Activated CD4-positive, alpha-beta T cell treated with anti-CD3 and anti-CD28 coated beads, Interleukin-2, amount 10 ng/mL, durations not matched to agents 24 days and 14 days (primary cell): ENCODE results near the gene CIROP. TPM values are rescaled to one million over a fixed set of nuclear protein-coding genes. Genes with fewer than 3 reads are reported as not detected.

Experiments
- DNase-seq: peaks from one replicate; pipeline ENCODE4 v3.0.0; 2022
- H3K27ac Mint-ChIP-seq: one replicate; pipeline ENCODE4 v1.8.0; 2022; ENCODE audit warnings: mild to moderate bottlenecking, mixed read lengths
- H3K27me3 Mint-ChIP-seq: one replicate; pipeline ENCODE4 v1.8.0; 2022; ENCODE audit warnings: mixed read lengths
- H3K36me3 Mint-ChIP-seq: one replicate; pipeline ENCODE4 v1.8.0; 2022; ENCODE audit warnings: low read depth, mild to moderate bottlenecking, mixed read lengths
- H3K4me1 Mint-ChIP-seq: one replicate; pipeline ENCODE4 v1.8.0; 2021; ENCODE audit warnings: mixed read lengths
- H3K4me3 Mint-ChIP-seq: one replicate; pipeline ENCODE4 v1.8.0; 2022; ENCODE audit warnings: mild to moderate bottlenecking, moderate library complexity, mixed read lengths
- H3K9me3 Mint-ChIP-seq: one replicate; pipeline ENCODE4 v1.8.0; 2021; ENCODE audit warnings: mixed read lengths
- intact Hi-C: fragments of 100-400 bp; cut with micrococcal nuclease; formaldehyde crosslinking; loops from one replicate; pipeline ENCODE4 v1.15.1; 2023
- total RNA-seq: library from RNA; stranded (reverse); gene quantifications from 2 replicates; pipeline ENCODE4 v1.2.3, GENCODE V29; 2022

The CIROP gene
- total RNA-seq, 1 donor from 2014 or later = not detected

DNA sequence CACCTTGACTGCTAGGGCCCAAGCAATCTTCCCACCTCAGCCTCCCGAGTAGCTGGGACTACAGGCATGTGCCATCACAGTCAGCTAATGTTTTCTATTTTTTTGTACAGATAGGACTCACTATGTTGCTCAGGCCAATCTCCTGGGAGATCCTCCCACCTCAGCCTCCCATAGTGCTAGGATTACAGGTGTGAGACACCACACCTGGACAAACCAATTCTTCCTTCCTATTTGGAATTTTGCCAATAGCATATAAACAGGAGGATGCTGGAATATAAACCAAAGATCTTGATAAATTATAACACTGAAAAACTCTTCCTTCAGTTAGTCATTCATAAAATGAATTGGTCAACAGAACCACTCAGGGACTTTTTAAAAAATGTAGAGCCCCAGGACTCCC is 18.2 kb downstream of the CIROP start:
- no peak for DNase-seq
- H3K9me3 Mint-ChIP-seq = no peaks in the 10 kb centered on the region
- no peaks in the 10 kb centered on the region for H3K27me3 Mint-ChIP-seq
- intact Hi-C loops = no loop called here
- peaks cover 15% of the 10 kb centered on the region for H3K4me1 Mint-ChIP-seq
- peak overlapping the region; percentile 49 for H3K27ac Mint-ChIP-seq
- H3K36me3 Mint-ChIP-seq = peaks cover 57% of the 10 kb centered on the region
- no peak overlapping the region for H3K4me3 Mint-ChIP-seq

DNA sequence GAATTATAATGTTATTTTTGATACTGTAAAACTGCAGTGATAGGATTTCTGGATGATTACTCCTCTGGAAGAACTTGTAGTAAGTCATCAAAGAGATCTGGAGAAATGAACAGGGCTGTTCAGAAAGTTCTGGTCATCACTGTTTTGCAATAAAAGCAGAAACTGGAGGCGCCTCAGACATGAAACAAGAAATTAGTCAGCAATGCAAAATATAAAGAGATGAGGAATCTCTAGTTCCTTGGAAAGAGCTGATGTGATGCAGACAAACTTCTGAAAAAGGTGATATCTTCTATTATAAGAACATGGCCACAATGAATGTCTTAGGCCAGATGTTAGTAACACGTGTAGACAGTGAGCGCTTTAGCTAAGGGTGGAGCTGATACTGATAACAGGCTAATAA is 19.3 kb downstream of the CIROP start:
- Mint-ChIP-seq H3K36me3 (peaks cover 64% of the 10 kb centered on the region), H3K9me3 (no peaks in the 10 kb centered on the region), H3K4me3 (peak overlapping the region; percentile 9), H3K27ac (peak overlapping the region; percentile 74), H3K27me3 (no peaks in the 10 kb centered on the region), H3K4me1 (peaks cover 13% of the 10 kb centered on the region)
- intact Hi-C loops = loop anchor here (1.0 kb wide), 1 partner anchor 9 kb away; no protein-coding TSS in a partner anchor
- no peak for DNase-seq

DNA sequence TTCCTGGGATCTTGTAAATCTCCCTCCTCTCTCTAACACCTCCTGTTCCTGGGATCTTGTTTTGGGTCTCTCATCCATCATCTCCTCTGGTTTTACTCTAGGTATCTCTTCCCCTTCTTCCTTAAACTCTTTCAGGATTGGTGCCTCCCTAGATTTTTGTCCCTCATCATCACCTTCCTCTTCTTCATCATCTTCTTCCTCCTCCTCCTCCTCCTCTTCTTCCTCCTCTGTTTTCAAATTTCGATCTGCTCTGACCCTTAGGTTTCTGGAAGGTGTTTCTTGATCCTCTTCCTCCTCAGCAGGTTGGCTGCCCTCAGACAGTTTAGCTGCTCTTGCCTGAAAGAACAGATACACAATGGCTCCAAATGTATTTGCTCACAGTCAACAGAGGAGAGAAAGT is 24.3 kb downstream of the CIROP start:
- H3K9me3 Mint-ChIP-seq = no peaks in the 10 kb centered on the region
- DNase-seq = no peak
- peaks cover 70% of the 10 kb centered on the region for H3K36me3 Mint-ChIP-seq
- no peak overlapping the region for H3K4me3 Mint-ChIP-seq
- H3K4me1 Mint-ChIP-seq = peaks cover 2% of the 10 kb centered on the region
- intact Hi-C loops = no loop called here
- H3K27ac Mint-ChIP-seq = peak overlapping the region; percentile 4
- H3K27me3 Mint-ChIP-seq = no peaks in the 10 kb centered on the region

GRCh38 chr14:23079716-23080115 is 25.1 kb downstream of the CIROP start:
- no peaks in the 10 kb centered on the region for H3K9me3 Mint-ChIP-seq
- intact Hi-C loops = no loop called here
- no peaks in the 10 kb centered on the region for H3K27me3 Mint-ChIP-seq
- peak overlapping the region; percentile 5 for H3K27ac Mint-ChIP-seq
- H3K36me3 Mint-ChIP-seq = peaks cover 66% of the 10 kb centered on the region
- no peak overlapping the region for H3K4me3 Mint-ChIP-seq
- no peaks in the 10 kb centered on the region for H3K4me1 Mint-ChIP-seq
- DNase-seq = no peak

DNA sequence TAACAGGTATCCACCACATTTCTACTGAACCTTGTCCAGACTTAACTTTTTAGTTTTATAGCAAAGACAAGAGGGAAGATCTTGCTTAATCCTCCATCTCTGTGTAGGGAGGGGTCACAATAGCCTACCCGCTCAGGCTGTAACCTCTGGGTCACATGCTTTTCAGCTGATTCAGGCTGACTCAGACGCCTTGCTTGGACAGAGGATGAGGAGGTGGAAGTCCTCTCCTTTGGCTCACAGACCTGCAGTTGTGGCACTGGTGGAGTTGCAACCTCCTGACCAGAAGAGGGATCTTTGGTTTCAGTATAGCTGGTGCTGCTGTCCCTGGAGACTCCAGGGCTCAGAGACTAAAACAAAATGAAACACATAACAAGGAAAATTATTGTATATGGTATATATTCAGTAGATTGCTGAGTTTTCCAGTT is 26.1 kb downstream of the CIROP start:
- H3K36me3 Mint-ChIP-seq = peaks cover 65% of the 10 kb centered on the region
- DNase-seq = no peak
- no peaks in the 10 kb centered on the region for H3K4me1 Mint-ChIP-seq
- no peak overlapping the region for H3K4me3 Mint-ChIP-seq
- intact Hi-C loops = no loop called here
- no peak overlapping the region for H3K27ac Mint-ChIP-seq
- H3K9me3 Mint-ChIP-seq = no peaks in the 10 kb centered on the region
- no peaks in the 10 kb centered on the region for H3K27me3 Mint-ChIP-seq

DNA sequence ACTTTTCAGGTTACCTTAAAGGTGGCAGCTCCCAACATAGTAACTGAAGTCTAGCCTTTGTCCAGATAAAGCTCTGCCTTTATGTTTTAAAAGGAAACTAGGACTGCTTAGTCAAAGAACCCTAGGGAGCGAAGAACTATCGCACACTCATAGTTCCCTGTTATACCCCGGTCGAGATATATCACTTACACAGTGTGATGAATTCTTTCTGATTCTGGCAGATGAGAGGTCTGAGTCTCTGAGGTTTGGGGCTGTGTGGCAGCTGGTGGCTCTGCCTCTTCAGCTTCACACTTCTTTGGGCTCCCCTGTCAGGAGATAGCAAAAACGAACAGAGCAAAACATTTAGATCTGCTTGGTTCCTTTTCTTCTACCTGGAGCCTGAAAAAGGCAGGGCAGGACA is 26.8 kb downstream of the CIROP start:
- intact Hi-C loops = loop anchor here (2.0 kb wide), 1 partner anchor 31 kb away; no protein-coding TSS in a partner anchor
- Mint-ChIP-seq H3K36me3 (peaks cover 61% of the 10 kb centered on the region), H3K9me3 (no peaks in the 10 kb centered on the region), H3K27me3 (no peaks in the 10 kb centered on the region), H3K4me3 (no peak overlapping the region), H3K27ac (no peak overlapping the region), H3K4me1 (no peaks in the 10 kb centered on the region)
- DNase-seq = no peak

GRCh38 chr14:23076785-23077408 is 27.9 kb downstream of the CIROP start:
- intact Hi-C loops = loop anchor here (2.0 kb wide), 1 partner anchor 32 kb away; no protein-coding TSS in a partner anchor
- DNase-seq = peak; percentile 81
- no peak overlapping the region for H3K4me3 Mint-ChIP-seq
- peaks cover 5% of the 10 kb centered on the region for H3K4me1 Mint-ChIP-seq
- H3K27ac Mint-ChIP-seq = no peak overlapping the region
- no peaks in the 10 kb centered on the region for H3K9me3 Mint-ChIP-seq
- no peaks in the 10 kb centered on the region for H3K27me3 Mint-ChIP-seq
- H3K36me3 Mint-ChIP-seq = peaks cover 68% of the 10 kb centered on the region

DNA sequence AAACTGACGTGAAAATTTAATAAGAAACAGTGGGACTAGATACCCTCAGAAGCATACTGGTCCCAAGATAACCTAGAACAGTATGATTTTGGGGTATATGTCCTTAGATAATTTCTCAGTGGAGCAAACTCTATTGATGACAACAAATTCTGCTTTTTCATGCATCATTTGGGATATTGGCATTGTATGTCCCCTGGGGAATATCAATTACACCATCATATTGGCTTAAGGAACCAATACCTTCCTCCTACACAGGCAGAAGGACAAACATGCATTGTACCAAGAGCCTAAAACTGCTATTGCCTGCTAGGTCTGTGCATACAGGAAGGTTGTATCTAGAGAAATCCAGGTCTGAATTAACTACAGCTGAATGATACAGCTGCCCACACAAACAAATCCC is 29.9 kb downstream of the CIROP start:
- Mint-ChIP-seq H3K27me3 (no peaks in the 10 kb centered on the region), H3K4me1 (peaks cover 19% of the 10 kb centered on the region), H3K4me3 (no peak overlapping the region), H3K36me3 (peaks cover 63% of the 10 kb centered on the region), H3K9me3 (no peaks in the 10 kb centered on the region), H3K27ac (no peak overlapping the region)
- intact Hi-C loops = no loop called here
- DNase-seq = no peak

DNA sequence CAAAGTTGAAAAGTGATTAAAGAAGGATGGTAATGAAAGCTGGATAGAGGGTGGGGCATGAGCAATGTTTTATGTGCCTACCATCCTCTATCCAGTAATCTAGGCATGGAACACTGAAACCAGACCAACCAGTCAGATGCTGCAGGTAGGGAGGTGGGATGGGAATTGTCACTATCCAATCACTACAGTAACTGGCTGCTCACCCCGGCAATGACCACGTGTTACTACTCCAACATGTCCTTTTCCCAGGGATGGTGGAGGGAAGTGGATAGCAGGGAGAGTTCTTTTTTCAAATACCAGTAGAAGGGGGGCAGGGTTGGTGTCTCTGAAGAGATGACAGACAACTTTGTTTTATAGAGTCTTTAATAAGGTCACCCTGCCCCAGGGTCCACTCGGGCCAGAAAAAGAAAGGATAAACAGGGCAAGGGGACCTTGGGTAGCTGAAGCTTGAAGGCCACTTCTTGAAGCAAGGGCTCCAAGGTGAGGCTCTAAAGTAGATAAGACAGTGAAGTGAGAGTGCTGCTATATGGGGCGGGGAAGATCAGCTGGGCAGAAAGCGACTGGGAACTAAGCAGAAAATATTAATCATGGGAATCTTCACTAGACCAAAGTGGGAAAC is 32.8 kb downstream of the CIROP start:
- no peaks in the 10 kb centered on the region for H3K9me3 Mint-ChIP-seq
- DNase-seq = peak; percentile 56
- peak overlapping the region; percentile 98 for H3K4me3 Mint-ChIP-seq
- no peaks in the 10 kb centered on the region for H3K27me3 Mint-ChIP-seq
- H3K27ac Mint-ChIP-seq = peak overlapping the region; percentile 90
- H3K36me3 Mint-ChIP-seq = peaks cover 52% of the 10 kb centered on the region
- H3K4me1 Mint-ChIP-seq = peaks cover 23% of the 10 kb centered on the region
- intact Hi-C loops = loop anchor here (1.0 kb wide), 1 partner anchor 23 kb away; the partner anchor contains the start of genes ACIN1 and C14orf119

DNA sequence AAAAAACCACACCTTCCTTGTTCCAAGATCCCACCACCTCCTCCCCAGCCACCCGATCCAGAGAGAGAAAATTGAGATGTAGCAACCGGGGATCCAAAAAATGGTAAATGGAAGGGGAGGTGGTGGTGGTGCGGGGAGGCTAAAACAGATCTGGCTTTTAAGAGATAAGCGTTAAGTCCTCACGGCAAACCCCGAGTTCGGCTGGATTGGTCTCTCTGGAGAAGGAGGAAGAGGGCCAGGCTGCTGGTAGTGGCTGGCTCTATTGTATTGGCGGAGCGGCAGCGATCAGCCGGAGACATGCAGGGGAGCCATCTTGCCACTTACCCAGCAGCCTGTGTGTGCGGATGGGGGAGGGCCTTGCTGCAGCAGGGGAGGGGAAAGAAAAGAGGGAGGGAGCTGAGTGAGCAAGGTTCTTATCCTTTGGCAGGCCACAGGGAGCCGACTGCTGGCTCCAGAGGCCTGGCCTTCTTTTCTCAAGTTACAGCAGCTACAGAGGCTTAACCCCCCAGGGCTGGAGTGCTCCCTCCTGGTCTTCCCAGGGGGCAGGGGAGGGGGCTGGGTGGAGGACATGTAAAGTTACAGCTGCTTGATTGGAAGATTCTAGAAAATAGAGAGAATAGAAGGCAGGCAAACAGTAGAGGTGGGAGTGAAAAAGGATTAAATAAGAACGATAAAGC is 33.4 kb downstream of the CIROP start:
- Mint-ChIP-seq H3K4me1 (peaks cover 23% of the 10 kb centered on the region), H3K36me3 (peaks cover 52% of the 10 kb centered on the region), H3K27ac (peak overlapping the region; percentile 90), H3K4me3 (peak overlapping the region; percentile 98), H3K27me3 (no peaks in the 10 kb centered on the region), H3K9me3 (no peaks in the 10 kb centered on the region)
- intact Hi-C loops = loop anchor here (1.0 kb wide), 1 partner anchor 24 kb away; the partner anchor contains the start of genes ACIN1 and C14orf119
- peak; percentile 94 for DNase-seq

GRCh38 chr14:23070262-23071129 is 34.3 kb downstream of the CIROP start:
- H3K36me3 Mint-ChIP-seq = peaks cover 55% of the 10 kb centered on the region
- intact Hi-C loops = loop anchor here (1.0 kb wide), 1 partner anchor 25 kb away; the partner anchor contains the start of genes ACIN1 and C14orf119
- peaks cover 28% of the 10 kb centered on the region for H3K4me1 Mint-ChIP-seq
- H3K27ac Mint-ChIP-seq = peak overlapping the region; percentile 90
- no peaks in the 10 kb centered on the region for H3K27me3 Mint-ChIP-seq
- peak; percentile 58 for DNase-seq
- no peaks in the 10 kb centered on the region for H3K9me3 Mint-ChIP-seq
- peak overlapping the region; percentile 98 for H3K4me3 Mint-ChIP-seq

GRCh38 chr14:23069413-23069806 is 35.4 kb downstream of the CIROP start:
- H3K27me3 Mint-ChIP-seq = no peaks in the 10 kb centered on the region
- H3K9me3 Mint-ChIP-seq = no peaks in the 10 kb centered on the region
- DNase-seq = no peak
- peaks cover 60% of the 10 kb centered on the region for H3K36me3 Mint-ChIP-seq
- H3K4me1 Mint-ChIP-seq = peaks cover 28% of the 10 kb centered on the region
- intact Hi-C loops = loop anchor here (2.0 to 5.0 kb wide), 2 partner anchors 41 to 118 kb away; no protein-coding TSS in a partner anchor
- H3K4me3 Mint-ChIP-seq = no peak overlapping the region
- H3K27ac Mint-ChIP-seq = no peak overlapping the region

DNA sequence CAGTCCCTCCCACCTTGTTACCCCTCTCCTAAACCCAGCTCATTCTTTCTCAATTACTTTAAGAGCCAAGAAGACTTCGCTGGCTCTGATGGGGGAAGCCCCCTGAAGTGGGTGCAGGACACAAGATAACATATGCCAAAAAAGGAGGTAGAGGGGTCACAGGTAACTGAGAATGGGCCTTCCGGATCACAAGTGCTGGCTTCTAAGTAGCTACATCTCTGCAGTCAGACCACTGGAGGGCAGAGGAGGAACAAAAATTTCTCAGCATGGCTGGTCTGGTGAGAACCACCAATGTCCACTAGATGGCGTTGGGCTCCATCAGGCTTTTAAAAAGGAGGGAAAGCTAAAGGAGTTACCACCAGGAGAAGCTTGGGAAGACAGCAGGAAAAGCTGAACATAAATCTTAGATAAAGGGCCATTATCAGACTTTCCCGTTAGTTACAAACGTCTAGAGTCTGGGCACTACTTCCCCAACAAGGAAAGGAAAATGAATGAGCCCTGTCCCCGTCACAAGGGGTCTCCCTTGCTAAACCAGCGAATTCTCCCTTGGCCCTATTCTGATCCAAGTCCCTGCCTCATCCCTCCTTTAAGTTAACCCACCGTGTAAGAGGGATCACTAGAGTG is 35.9 kb downstream of the CIROP start:
- Mint-ChIP-seq H3K36me3 (peaks cover 65% of the 10 kb centered on the region), H3K9me3 (no peaks in the 10 kb centered on the region), H3K27ac (peak overlapping the region; percentile 44), H3K27me3 (no peaks in the 10 kb centered on the region), H3K4me3 (peak overlapping the region; percentile 53), H3K4me1 (peaks cover 28% of the 10 kb centered on the region)
- peak; percentile 93 for DNase-seq
- intact Hi-C loops = loop anchor here (2.0 to 5.0 kb wide), 2 partner anchors 42 to 118 kb away; no protein-coding TSS in a partner anchor
